Heart right ventricle (tissue), 16 donors: ENCODE measurements around the gene RCAN2. TPM values are rescaled to one million over a fixed set of nuclear protein-coding genes. Genes with fewer than 3 reads are reported as not detected.

Experiments used
- ATAC-seq, 8 donors: fragments of 200-7000 bp; cut with Tn5 transposase; one replicate each; pipeline ENCODE4 v1.9.1; 2020; ENCODE audit warnings: mild to moderate bottlenecking in 8 of 8, moderate library complexity in 8 of 8, moderate number of reproducible peaks in 1 of 8
- DNase-seq, 2 donors: peaks; one replicate each; pipeline ENCODE4 v3.0.0-alpha.2; 2020
- H3K27ac ChIP-seq, 10 donors: fragments of 200-600 bp; sonication (generic) in 2 of 10; one replicate each; pipeline versions ENCODE4 v1.5.0 to v1.8.0; 2020 to 2022; ENCODE audit warnings: mild to moderate bottlenecking in 3 of 10
- H3K27me3 ChIP-seq, 7 donors: fragments of 200-600 bp; one replicate each; pipeline ENCODE4 v1.8.0; 2021 to 2022; ENCODE audit warnings: mild to moderate bottlenecking in 2 of 7
- H3K36me3 ChIP-seq, 9 donors: fragments of 200-600 bp; sonication (generic) in 1 of 9; one replicate each; pipeline versions ENCODE4 v1.5.0 to v1.8.0; 2020 to 2022; ENCODE audit warnings: mild to moderate bottlenecking in 2 of 9
- H3K4me1 ChIP-seq, 9 donors: fragments of 200-600 bp; sonication (generic) in 1 of 9; one replicate each; pipeline versions ENCODE4 v1.5.0 to v1.8.0; 2020 to 2022; ENCODE audit warnings: mild to moderate bottlenecking in 4 of 9
- H3K4me3 ChIP-seq, 10 donors: fragments of 200-600 bp; sonication (generic) in 2 of 10; one replicate each; pipeline versions ENCODE4 v1.5.0 to v1.8.0; 2020 to 2022; ENCODE audit warnings: mild to moderate bottlenecking in 7 of 10, moderate library complexity in 2 of 10
- H3K9me3 ChIP-seq, 11 donors: fragments of 200-600 bp in 10 of 11; sonication (generic) in 2 of 11; one replicate each; pipeline versions ENCODE4 v1.5.0 to v1.8.0; 2013 to 2022; ENCODE audit warnings: mild to moderate bottlenecking in 2 of 11, control low read depth in 1 of 11, moderate library complexity in 1 of 11
- CTCF ChIP-seq, 9 donors: fragments of 200-600 bp; sonication (generic) in 2 of 9; IDR thresholded peaks; one replicate each; pipeline versions ENCODE4 v1.5.0 to v1.8.0; 2021 to 2022; ENCODE audit warnings: antibody characterized with exemption in 9 of 9, mild to moderate bottlenecking in 5 of 9, moderate library complexity in 1 of 9
- WGBS, 2 donors: extraction: QIAGEN DNeasy Blood & Tissue Kit; methylation state at CpG; one replicate each; pipeline ENCODE4 v1.1.7; 2013; ENCODE audit warnings: inconsistent platforms in 1 of 2; 5-methylcytosine and 5-hydroxymethylcytosine counted together
- intact Hi-C, 10 donors: fragments of 100-400 bp; cut with DNase I; formaldehyde crosslinking; loops; one replicate each; pipeline versions ENCODE4 v1.11.1 to v1.14.2; 2022
- polyA plus RNA-seq, 2 donors: library from polyadenylated mRNA; stranded (reverse); fragments of 200-250 nt; gene quantifications; one replicate each; pipeline ENCODE4 v1.2.3, GENCODE V29; 2013
- total RNA-seq, 10 donors: library from RNA; stranded (reverse); fragmentation: NEBNext Ultra II Directional in 3 of 10; extraction: Animal tissue kit (Norgen Biotek cat#: 25700) in 3 of 10; gene quantifications; one replicate each; pipeline versions ENCODE4 v1.2.1 to v1.2.4, GENCODE V29; 2021 to 2023
- donor health status: Arrhythmogenic right ventricular cardiomyopathy.
- donor health status: ischemic (EF 13 %, LVEDD 7.1; RV severe dilation, severe dysfunction).
- donor health status: healthy with polysubstance abuse.
- donor health status: DM: no; HTN: yes; CAD: no.
- donor health status: DM: no; HTN: no; CAD: no.
- donor health status: ischemic (EF 25% LVEDD 6.9; RV normal size, moderate dysfunction).
- donor health status: ischemic (EF 25% LVEDD 5.7; RV mildly dilated, moderate dysfunction).
- donor health status: healthy.
- donor health status: DM: yes; HTN: yes; CAD: no.
- donor health status: Ischemic cardiomyopathy.
- donor health status: ischemic (EF 35%, LVEDD 5.7; RV mildly dilated, moderate dysfunction).
- donor health status: nonischemic (EF 11% LVEDD 7.7; RV severe dilation, severe dysfunction).
- donor health status: DM: yes; HTN: yes; CAD: no.
- donor health status: PGD.
- donor health status: ischemic (EF 29% LVEDD 5.4; RV normal size, mild dysfunction).
- donor health status: nonischemic (EF 23%, LVEDD 6.1; RV moderate dilation, normal function).

Gene RCAN2
- total and polyA plus RNA-seq, 12 donors: 51.0 to 352 (median 298) TPM

- Histone ChIP-seq H3K27me3 (no peaks in the 10 kb centered on the region), H3K4me3 (no peak overlapping the region), H3K36me3 (no peaks in the 10 kb centered on the region), H3K27ac (no peak overlapping the region), H3K9me3 (peaks cover 0 to 5% (median 0%) of the 10 kb centered on the region in 11 donors), H3K4me1 (peaks cover 0 to 8% (median 0%) of the 10 kb centered on the region in 9 donors)
- DNase-seq (no peak), ATAC-seq (peak in 2 of 8 donors; percentile 68 to 89)
- WGBS, 2 donors: 63 to 80% methylated on average over 5 of the region's 5 CpGs
- TF ChIP-seq CTCF (IDR thresholded peaks at IDR 0.05): no peak
- intact Hi-C loops: loop anchor here in 1 of 10 donors (10.0 kb wide), 1 partner anchor 265 kb away; no protein-coding TSS in a partner anchor
Observed at GRCh38 chr6:46199387-46199786, 291.9 kb downstream of the RCAN2 start.

- DNase-seq (no peak), ATAC-seq (no peak)
- no peaks in the 10 kb centered on the region for H3K36me3 ChIP-seq
- no peak for TF ChIP-seq CTCF (IDR thresholded peaks at IDR 0.05)
- no peak overlapping the region for H3K27ac ChIP-seq
- H3K27me3 ChIP-seq: no peaks in the 10 kb centered on the region
- intact Hi-C loops: loop anchor here in 1 of 10 donors (10.0 kb wide), 1 partner anchor 257 kb away; no protein-coding TSS in a partner anchor
- 75 to 91% methylated on average over 1 of the region's 1 CpG for WGBS, 2 donors
- H3K9me3 ChIP-seq: no peaks in the 10 kb centered on the region
- no peak overlapping the region for H3K4me3 ChIP-seq
- peaks cover 0 to 7% (median 0%) of the 10 kb centered on the region in 9 donors for H3K4me1 ChIP-seq
Observed at GRCh38 chr6:46191961-46192360, 299.3 kb downstream of the RCAN2 start.

- ATAC-seq: peak; percentile 71 to 98 (median 90)
- intact Hi-C loops: loop anchor here in 1 of 10 donors (10.0 kb wide), 1 partner anchor 256 kb away; no protein-coding TSS in a partner anchor
Observed at GRCh38 chr6:46190889-46191288, 300.4 kb downstream of the RCAN2 start.

GRCh38 chr6:46189726-46190125, 301.5 kb downstream of the RCAN2 start:
- Histone ChIP-seq H3K9me3 (no peaks in the 10 kb centered on the region), H3K4me3 (no peak overlapping the region), H3K27ac (no peak overlapping the region), H3K36me3 (no peaks in the 10 kb centered on the region), H3K27me3 (no peaks in the 10 kb centered on the region), H3K4me1 (peaks cover 0 to 11% (median 0%) of the 10 kb centered on the region in 9 donors)
- no peak for ATAC-seq
- no peak for DNase-seq
- intact Hi-C loops: loop anchor here in 1 of 10 donors (10.0 kb wide), 1 partner anchor 255 kb away; no protein-coding TSS in a partner anchor
- TF ChIP-seq CTCF (IDR thresholded peaks at IDR 0.05): no peak
- WGBS, 2 donors: 89 to 91% methylated on average over 4 of the region's 4 CpGs

More at GRCh38 chr6:46190889-46191288, 300.4 kb downstream of the RCAN2 start:
- H3K27me3 ChIP-seq: no peaks in the 10 kb centered on the region
- no peak overlapping the region for H3K4me3 ChIP-seq
- H3K4me1 ChIP-seq: peaks cover 0 to 7% (median 0%) of the 10 kb centered on the region in 9 donors
- no peaks in the 10 kb centered on the region for H3K9me3 ChIP-seq
- TF ChIP-seq CTCF (IDR thresholded peaks at IDR 0.05): no peak
- H3K36me3 ChIP-seq: no peaks in the 10 kb centered on the region
- WGBS, 2 donors: 51 to 59% methylated on average over 4 of the region's 4 CpGs
- H3K27ac ChIP-seq: peak overlapping the region in 9 of 10 donors; percentile 10 to 70 (median 53)
- peak in 1 of 2 donors; percentile 15 for DNase-seq
